H1 (cell line): Measurements from ENCODE around the gene NETO2. TPM values are rescaled to one million over a fixed set of nuclear protein-coding genes. Genes with fewer than 3 reads are reported as not detected.

Experiments
- EZH2 ChIP-seq: fragments of 200-600 bp; sonication (generic); IDR thresholded peaks from 2 replicates; pipeline ENCODE4 v1.7.1; 2012; ENCODE audit warnings: low read depth, mild to moderate bottlenecking, moderate library complexity, low read length, inconsistent platforms; ENCODE audit not compliant: severe bottlenecking
- HDAC2 ChIP-seq, 2 experiments: fragments of 300-600 bp in 1 of 2; sonication (generic) in 1 of 2; IDR thresholded peaks; 2 replicates each; pipeline ENCODE4 v1.6.1; 2011 to 2012; ENCODE audit warnings: low read depth in 2 of 2, low read length in 2 of 2, mild to moderate bottlenecking in 2 of 2, moderate library complexity in 2 of 2, borderline replicate concordance in 1 of 2, inconsistent platforms in 1 of 2
- JUND ChIP-seq: IDR thresholded peaks from 2 replicates; pipeline ENCODE4 v1.6.1; 2011; ENCODE audit warnings: mild to moderate bottlenecking, improper control_type of control experiment, low read length
- polyA plus RNA-seq, 7 experiments: library from polyadenylated mRNA; depleted of rRNA in 3 of 7; stranded (reverse) in 5 of 7; unstranded in 2 of 7; fragments of >200 nt in 5 of 7; fragments of 200-250 nt in 2 of 7; gene quantifications; 1 replicate in 5 of 7; 2 replicates in 1 of 7; 4 replicates in 1 of 7; pipeline versions ENCODE4 v1.2.1 to v1.2.3, GENCODE V29; 2011 to 2013; ENCODE audit warnings: missing spikeins in 2 of 7, mixed read lengths in 2 of 7
- total RNA-seq: library from RNA; stranded (reverse); fragmentation: NEBNext Ultra II Directional; extraction: Animal tissue kit (Norgen Biotek cat#: 25700); gene quantifications from 2 replicates; pipeline ENCODE4 v1.2.1, GENCODE V29; 2021

The NETO2 gene
- total and polyA plus RNA-seq, 2 of the 8 experiments (the other 6 are each of a cell fraction or from before 2014, with no cell fraction given) = 9.4 to 12.5 TPM

DNA sequence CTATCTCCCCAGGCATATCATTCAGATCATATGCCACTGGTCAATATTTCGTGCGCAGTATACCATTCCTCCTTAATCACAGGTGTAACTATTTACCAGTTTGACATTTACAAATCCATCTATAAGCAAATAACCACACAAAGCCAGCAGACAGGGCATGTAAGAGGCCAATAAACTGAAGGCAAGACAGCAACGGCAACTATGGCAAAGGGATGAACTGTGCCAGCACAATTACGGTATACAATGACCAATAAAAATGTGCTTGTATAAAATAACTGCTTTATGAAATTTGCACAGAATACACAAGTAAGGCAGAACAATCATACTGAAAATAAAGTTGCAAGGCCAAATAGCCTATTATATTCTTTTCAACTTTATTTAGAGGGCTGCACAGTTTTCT, 9.2 kb downstream of the NETO2 start (continued):
- TF ChIP-seq JUND (no peak), HDAC2 (IDR thresholded peaks at IDR 0.05; ENCODE audit: borderline replicate concordance in 1 of 2, low read depth in 2 of 2, low read length in 2 of 2) (no peak), EZH2 (no peak)
